K562 (cell line): Measurements from ENCODE around the gene INHA. TPM values are rescaled to one million over a fixed set of nuclear protein-coding genes. Genes with fewer than 3 reads are reported as not detected.

Experiments
- CBX5 ChIP-seq: IDR thresholded peaks from 2 replicates; pipeline ENCODE4 v1.6.1; 2014; ENCODE audit warnings: low read depth, borderline replicate concordance
- FOXA3 ChIP-seq, 2 experiments: fragments of 450-650 bp in 1 of 2; sonication (generic) in 1 of 2; formaldehyde crosslinking; IDR thresholded peaks in 1 of 2; conservative IDR thresholded peaks in 1 of 2; 2 replicates each; pipeline versions ENCODE4 v1.4.0 to v1.8.0; 2020 to 2022; ENCODE audit warnings: mild to moderate bottlenecking in 2 of 2, missing genetic modification reagents in 1 of 2
- HMGN3 ChIP-seq: IDR thresholded peaks from 2 replicates; pipeline ENCODE4 v1.6.1; 2011; ENCODE audit warnings: borderline replicate concordance, low read depth, mild to moderate bottlenecking, mixed read lengths, low read length; ENCODE audit not compliant: insufficient read length; ENCODE audit errors: extremely low read depth
- KHSRP ChIP-seq: fragments of 450-650 bp; IDR thresholded peaks from 2 replicates; pipeline ENCODE4 v1.6.1; 2017
- NFE2L1 ChIP-seq: fragments of 450-650 bp; IDR thresholded peaks from 2 replicates; pipeline ENCODE4 v1.6.1; 2016; ENCODE audit warnings: missing genetic modification characterization, low read depth, mild to moderate bottlenecking, missing compliant biosample characterization, moderate library complexity, borderline replicate concordance
- PHTF2 ChIP-seq: fragments of 250-450 bp; sonication (Bioruptor Pico); IDR thresholded peaks from 2 replicates; pipeline ENCODE4 v1.5.0; 2021; ENCODE audit warnings: mild to moderate bottlenecking
- PRMT5 ChIP-seq: sonication (generic); formaldehyde crosslinking; IDR thresholded peaks from 2 replicates; pipeline ENCODE4 v1.5.0; 2020; ENCODE audit warnings: missing genetic modification reagents
- SP1 ChIP-seq: sonication (generic); formaldehyde crosslinking; IDR thresholded peaks from 2 replicates; pipeline ENCODE4 v1.8.1; 2022; ENCODE audit warnings: mild to moderate bottlenecking, missing genetic modification reagents
- ZC3H8 ChIP-seq: fragments of 450-650 bp; IDR thresholded peaks from 2 replicates; pipeline ENCODE4 v1.6.1; 2017
- ZNF24 ChIP-seq: fragments of 450-650 bp; IDR thresholded peaks from 2 replicates; pipeline ENCODE4 v1.6.1; 2016
- ZNF699 ChIP-seq: fragments of 250-450 bp; sonication (Bioruptor Pico); IDR thresholded peaks from 2 replicates; pipeline ENCODE4 v1.8.0; 2021; ENCODE audit warnings: mild to moderate bottlenecking, moderate library complexity; ENCODE audit not compliant: insufficient replicate concordance
- ZNF778 ChIP-seq: fragments of 450-650 bp; formaldehyde crosslinking; IDR thresholded peaks from 2 replicates; pipeline ENCODE4 v1.4.0; 2020; ENCODE audit warnings: mild to moderate bottlenecking, moderate library complexity
- ZSCAN32 ChIP-seq: fragments of 450-650 bp; formaldehyde crosslinking; IDR thresholded peaks from 2 replicates; pipeline ENCODE4 v1.4.0; 2020; ENCODE audit warnings: mild to moderate bottlenecking, moderate library complexity
- polyA plus RNA-seq, 8 experiments: library from polyadenylated mRNA; depleted of rRNA in 4 of 8; stranded (reverse) in 5 of 8; unstranded in 3 of 8; fragments of >200 nt; fragmentation: Nextera tagmentation in 2 of 8; fragmentation: Illumina TruSeq in 1 of 8; extraction: Ambion mirVana in 2 of 8; extraction: Trizol in 1 of 8; gene quantifications; 2 replicates each; pipeline versions ENCODE4 v1.2.1 to v1.2.3, GENCODE V29; 2011 to 2014; ENCODE audit warnings: inconsistent platforms in 1 of 8, missing spikeins in 1 of 8
- total RNA-seq, 7 experiments: library from RNA; depleted of rRNA in 6 of 7; stranded (reverse); fragments of >200 nt in 6 of 7; fragmentation: Illumina TruSeq in 2 of 7; extraction: Trizol in 2 of 7; gene quantifications; 2 replicates each; pipeline versions ENCODE4 v1.2.1 to v1.2.3, GENCODE V29; 2011 to 2021; ENCODE audit warnings: low replicate concordance in 1 of 7
- TF ChIP-seq, protein P1 (sequence below): fragments of 450-650 bp; IDR thresholded peaks from 2 replicates; pipeline ENCODE4 v1.6.1; 2016; ENCODE audit warnings: mild to moderate bottlenecking
- TF ChIP-seq, protein P2 (sequence below): fragments of 450-650 bp; conservative IDR thresholded peaks from 2 replicates; pipeline ENCODE4 v1.6.1; 2016; ENCODE audit warnings: missing genetic modification characterization, low read depth, mild to moderate bottlenecking, missing compliant biosample characterization, moderate library complexity
- TF ChIP-seq, protein P3 (sequence below), 2 experiments: fragments of 150-350 bp in 1 of 2; IDR thresholded peaks; 2 replicates each; pipeline ENCODE4 v1.6.1; 2012 to 2016; ENCODE audit warnings: low read depth in 2 of 2, low read length in 2 of 2, mild to moderate bottlenecking in 1 of 2, moderate library complexity in 1 of 2
- TF ChIP-seq, protein P4 (sequence below): sonication (generic); formaldehyde crosslinking; IDR thresholded peaks from 2 replicates; pipeline ENCODE4 v1.8.0; 2023; ENCODE audit warnings: mild to moderate bottlenecking, missing genetic modification reagents

INHA gene
- total and polyA plus RNA-seq, 9 of the 15 experiments (the other 6 are each of a cell fraction or from before 2014, with no cell fraction given) = 0.07 to 1.9 (median 0.40) TPM

DNA sequence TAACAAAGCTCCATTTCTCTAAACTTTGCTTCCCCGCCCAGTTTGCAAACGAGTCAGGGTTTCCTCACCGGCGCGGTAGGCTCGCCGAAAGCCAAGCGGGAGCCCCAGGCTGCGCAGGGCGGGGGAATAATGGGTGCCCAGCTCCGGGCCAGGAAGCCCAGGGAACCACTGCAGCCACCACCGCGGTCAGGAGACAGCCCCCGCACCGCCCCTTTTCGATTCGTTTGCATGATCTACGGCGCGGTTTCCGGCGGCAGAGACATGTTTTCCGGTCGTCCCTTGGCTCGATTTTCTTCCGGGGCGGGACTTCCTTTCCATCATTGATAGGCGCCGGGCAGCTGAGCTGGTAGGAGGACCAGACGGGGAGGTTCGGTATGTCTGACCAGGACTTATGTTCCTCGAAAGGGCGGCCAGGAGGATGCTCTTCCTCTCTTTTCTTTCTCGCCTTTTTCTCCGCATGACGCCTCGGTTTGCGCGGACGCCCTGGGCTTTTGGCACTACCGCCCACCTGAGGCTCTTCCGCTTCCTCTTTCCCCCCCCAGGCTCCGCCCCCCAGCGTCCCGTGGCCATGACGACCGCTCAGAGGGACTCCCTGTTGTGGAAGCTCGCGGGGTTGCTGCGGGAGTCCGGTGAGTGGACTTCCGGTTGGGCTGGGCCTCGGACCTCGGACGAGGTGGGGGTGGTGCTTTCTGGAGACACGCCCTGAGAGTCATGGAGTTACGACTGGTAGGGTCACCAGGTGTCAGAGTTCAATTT, 25.6 kb downstream of the INHA start, which contains the start of gene STK11IP (continued):
- TF ChIP-seq, protein P1, sequence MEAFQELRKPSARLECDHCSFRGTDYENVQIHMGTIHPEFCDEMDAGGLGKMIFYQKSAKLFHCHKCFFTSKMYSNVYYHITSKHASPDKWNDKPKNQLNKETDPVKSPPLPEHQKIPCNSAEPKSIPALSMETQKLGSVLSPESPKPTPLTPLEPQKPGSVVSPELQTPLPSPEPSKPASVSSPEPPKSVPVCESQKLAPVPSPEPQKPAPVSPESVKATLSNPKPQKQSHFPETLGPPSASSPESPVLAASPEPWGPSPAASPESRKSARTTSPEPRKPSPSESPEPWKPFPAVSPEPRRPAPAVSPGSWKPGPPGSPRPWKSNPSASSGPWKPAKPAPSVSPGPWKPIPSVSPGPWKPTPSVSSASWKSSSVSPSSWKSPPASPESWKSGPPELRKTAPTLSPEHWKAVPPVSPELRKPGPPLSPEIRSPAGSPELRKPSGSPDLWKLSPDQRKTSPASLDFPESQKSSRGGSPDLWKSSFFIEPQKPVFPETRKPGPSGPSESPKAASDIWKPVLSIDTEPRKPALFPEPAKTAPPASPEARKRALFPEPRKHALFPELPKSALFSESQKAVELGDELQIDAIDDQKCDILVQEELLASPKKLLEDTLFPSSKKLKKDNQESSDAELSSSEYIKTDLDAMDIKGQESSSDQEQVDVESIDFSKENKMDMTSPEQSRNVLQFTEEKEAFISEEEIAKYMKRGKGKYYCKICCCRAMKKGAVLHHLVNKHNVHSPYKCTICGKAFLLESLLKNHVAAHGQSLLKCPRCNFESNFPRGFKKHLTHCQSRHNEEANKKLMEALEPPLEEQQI = no peak
- no peak for TF ChIP-seq ZC3H8
- TF ChIP-seq ZSCAN32 (CRISPR knock-in tag) = no peak
- TF ChIP-seq PRMT5 (CRISPR knock-in tag) = no peak
- no peak for TF ChIP-seq ZNF778 (CRISPR knock-in tag)
- no peak for TF ChIP-seq KHSRP
- TF ChIP-seq HMGN3 = peak; percentile 59
- TF ChIP-seq, protein P2, sequence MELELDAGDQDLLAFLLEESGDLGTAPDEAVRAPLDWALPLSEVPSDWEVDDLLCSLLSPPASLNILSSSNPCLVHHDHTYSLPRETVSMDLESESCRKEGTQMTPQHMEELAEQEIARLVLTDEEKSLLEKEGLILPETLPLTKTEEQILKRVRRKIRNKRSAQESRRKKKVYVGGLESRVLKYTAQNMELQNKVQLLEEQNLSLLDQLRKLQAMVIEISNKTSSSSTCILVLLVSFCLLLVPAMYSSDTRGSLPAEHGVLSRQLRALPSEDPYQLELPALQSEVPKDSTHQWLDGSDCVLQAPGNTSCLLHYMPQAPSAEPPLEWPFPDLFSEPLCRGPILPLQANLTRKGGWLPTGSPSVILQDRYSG = no peak
- TF ChIP-seq ZNF24 = no peak
- no peak for TF ChIP-seq CBX5
- no peak for TF ChIP-seq ZNF699
- TF ChIP-seq SP1 (CRISPR knock-in tag) = peak; percentile 97
- TF ChIP-seq, protein P3, sequence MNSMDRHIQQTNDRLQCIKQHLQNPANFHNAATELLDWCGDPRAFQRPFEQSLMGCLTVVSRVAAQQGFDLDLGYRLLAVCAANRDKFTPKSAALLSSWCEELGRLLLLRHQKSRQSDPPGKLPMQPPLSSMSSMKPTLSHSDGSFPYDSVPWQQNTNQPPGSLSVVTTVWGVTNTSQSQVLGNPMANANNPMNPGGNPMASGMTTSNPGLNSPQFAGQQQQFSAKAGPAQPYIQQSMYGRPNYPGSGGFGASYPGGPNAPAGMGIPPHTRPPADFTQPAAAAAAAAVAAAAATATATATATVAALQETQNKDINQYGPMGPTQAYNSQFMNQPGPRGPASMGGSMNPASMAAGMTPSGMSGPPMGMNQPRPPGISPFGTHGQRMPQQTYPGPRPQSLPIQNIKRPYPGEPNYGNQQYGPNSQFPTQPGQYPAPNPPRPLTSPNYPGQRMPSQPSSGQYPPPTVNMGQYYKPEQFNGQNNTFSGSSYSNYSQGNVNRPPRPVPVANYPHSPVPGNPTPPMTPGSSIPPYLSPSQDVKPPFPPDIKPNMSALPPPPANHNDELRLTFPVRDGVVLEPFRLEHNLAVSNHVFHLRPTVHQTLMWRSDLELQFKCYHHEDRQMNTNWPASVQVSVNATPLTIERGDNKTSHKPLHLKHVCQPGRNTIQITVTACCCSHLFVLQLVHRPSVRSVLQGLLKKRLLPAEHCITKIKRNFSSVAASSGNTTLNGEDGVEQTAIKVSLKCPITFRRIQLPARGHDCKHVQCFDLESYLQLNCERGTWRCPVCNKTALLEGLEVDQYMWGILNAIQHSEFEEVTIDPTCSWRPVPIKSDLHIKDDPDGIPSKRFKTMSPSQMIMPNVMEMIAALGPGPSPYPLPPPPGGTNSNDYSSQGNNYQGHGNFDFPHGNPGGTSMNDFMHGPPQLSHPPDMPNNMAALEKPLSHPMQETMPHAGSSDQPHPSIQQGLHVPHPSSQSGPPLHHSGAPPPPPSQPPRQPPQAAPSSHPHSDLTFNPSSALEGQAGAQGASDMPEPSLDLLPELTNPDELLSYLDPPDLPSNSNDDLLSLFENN (IDR thresholded peaks at IDR 0.05; ENCODE audit: low read depth in 2 of 2, low read length in 2 of 2) = no peak
- no peak for TF ChIP-seq NFE2L1 (tag)
- TF ChIP-seq PHTF2 (CRISPR knock-in tag) = no peak
- TF ChIP-seq FOXA3 (CRISPR knock-in tag; conservative IDR thresholded peaks at IDR 0.05 in 1 of 2, IDR thresholded peaks at IDR 0.05 in 1 of 2) = no peak
- TF ChIP-seq, protein P4, sequence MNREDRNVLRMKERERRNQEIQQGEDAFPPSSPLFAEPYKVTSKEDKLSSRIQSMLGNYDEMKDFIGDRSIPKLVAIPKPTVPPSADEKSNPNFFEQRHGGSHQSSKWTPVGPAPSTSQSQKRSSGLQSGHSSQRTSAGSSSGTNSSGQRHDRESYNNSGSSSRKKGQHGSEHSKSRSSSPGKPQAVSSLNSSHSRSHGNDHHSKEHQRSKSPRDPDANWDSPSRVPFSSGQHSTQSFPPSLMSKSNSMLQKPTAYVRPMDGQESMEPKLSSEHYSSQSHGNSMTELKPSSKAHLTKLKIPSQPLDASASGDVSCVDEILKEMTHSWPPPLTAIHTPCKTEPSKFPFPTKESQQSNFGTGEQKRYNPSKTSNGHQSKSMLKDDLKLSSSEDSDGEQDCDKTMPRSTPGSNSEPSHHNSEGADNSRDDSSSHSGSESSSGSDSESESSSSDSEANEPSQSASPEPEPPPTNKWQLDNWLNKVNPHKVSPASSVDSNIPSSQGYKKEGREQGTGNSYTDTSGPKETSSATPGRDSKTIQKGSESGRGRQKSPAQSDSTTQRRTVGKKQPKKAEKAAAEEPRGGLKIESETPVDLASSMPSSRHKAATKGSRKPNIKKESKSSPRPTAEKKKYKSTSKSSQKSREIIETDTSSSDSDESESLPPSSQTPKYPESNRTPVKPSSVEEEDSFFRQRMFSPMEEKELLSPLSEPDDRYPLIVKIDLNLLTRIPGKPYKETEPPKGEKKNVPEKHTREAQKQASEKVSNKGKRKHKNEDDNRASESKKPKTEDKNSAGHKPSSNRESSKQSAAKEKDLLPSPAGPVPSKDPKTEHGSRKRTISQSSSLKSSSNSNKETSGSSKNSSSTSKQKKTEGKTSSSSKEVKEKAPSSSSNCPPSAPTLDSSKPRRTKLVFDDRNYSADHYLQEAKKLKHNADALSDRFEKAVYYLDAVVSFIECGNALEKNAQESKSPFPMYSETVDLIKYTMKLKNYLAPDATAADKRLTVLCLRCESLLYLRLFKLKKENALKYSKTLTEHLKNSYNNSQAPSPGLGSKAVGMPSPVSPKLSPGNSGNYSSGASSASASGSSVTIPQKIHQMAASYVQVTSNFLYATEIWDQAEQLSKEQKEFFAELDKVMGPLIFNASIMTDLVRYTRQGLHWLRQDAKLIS = 0 out of 2 replicates have a peak, but pooled peaks have one; percentile 35
